ENCODE data around the gene ADGRL3.

ADGRL3 gene

DNA sequence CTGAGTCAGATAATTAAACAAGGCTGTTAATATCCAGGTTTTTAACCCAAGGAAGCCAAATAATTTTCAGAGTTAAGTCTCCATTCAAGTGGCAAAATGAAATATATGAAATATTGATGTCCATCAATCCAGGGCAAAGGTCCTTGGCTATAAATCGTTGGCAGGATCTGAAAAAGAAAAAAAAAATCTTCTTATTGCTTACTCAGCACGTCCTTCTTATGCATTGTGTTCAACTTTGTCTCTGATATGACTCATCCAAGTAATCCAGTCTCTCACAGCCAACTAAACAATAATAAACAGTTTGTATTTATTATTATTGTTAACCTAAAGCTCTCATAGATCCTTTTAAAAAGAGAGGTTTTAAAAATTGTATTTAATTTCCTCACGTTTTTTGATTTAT, 851.2 kb downstream of the ADGRL3 start:
- in situ Hi-C loops (cut with HindIII; ENCODE audit: low sequenced_read_pairs), result no loop called here
- no peak overlapping the region for H3K4me3 ChIP-seq (ENCODE audit: low read depth, low read length)
- DNase-seq (ENCODE audit: low read depth), result no peak
- no peak for TF ChIP-seq CTCF (IDR thresholded peaks at IDR 0.05; ENCODE audit: low read depth, low read length, missing control alignments)

- in situ Hi-C loops (cut with HindIII; ENCODE audit: low sequenced_read_pairs), result no loop called here
- no peak for TF ChIP-seq CTCF (IDR thresholded peaks at IDR 0.05; ENCODE audit: low read depth, low read length, missing control alignments)
- DNase-seq (ENCODE audit: low read depth), result peak; percentile 12
- H3K4me3 ChIP-seq (ENCODE audit: low read depth, low read length), result no peak overlapping the region
Observed at GRCh38 chr4:62053974-62054373, 853.8 kb downstream of the ADGRL3 start.

- TF ChIP-seq CTCF (IDR thresholded peaks at IDR 0.05; ENCODE audit: low read depth, low read length, missing control alignments), result no peak
Observed at GRCh38 chr4:62057031-62057430, 856.9 kb downstream of the ADGRL3 start.

DNA sequence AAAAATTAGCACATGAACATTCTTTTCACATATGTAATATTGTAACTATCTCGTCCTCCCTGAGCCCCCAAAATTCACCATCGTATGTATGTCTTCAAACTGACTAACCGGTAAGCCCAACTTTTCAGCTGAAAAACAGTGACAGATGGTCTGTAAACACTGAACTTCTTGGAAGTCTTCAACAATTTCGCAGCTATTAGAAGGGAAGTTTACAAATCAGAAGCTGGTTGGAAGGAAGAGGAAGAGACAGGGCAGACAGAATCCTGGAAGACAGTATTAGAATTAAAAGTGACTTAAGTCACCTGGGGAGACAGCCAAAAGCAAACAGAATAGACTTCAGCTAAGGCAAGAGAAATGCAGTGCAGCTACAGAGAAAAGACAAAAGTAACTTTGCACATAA, 858.4 kb downstream of the ADGRL3 start:
- in situ Hi-C loops (cut with HindIII; ENCODE audit: low sequenced_read_pairs), result no loop called here
- TF ChIP-seq CTCF (IDR thresholded peaks at IDR 0.05; ENCODE audit: low read depth, low read length, missing control alignments), result no peak
- H3K4me3 ChIP-seq (ENCODE audit: low read depth, low read length), result no peak overlapping the region
- DNase-seq (ENCODE audit: low read depth), result no peak

More at GRCh38 chr4:62057031-62057430, 856.9 kb downstream of the ADGRL3 start:
- DNase-seq (ENCODE audit: low read depth), result no peak
- in situ Hi-C loops (cut with HindIII; ENCODE audit: low sequenced_read_pairs), result no loop called here
- no peak overlapping the region for H3K4me3 ChIP-seq (ENCODE audit: low read depth, low read length)

- H3K4me3 ChIP-seq (ENCODE audit: low read depth, low read length), result no peak overlapping the region
- DNase-seq (ENCODE audit: low read depth), result no peak
- no peak for TF ChIP-seq CTCF (IDR thresholded peaks at IDR 0.05; ENCODE audit: low read depth, low read length, missing control alignments)
- in situ Hi-C loops (cut with HindIII; ENCODE audit: low sequenced_read_pairs), result no loop called here
Observed at GRCh38 chr4:62070291-62070852, 870.2 kb downstream of the ADGRL3 start.

GRCh38 chr4:62075089-62075488, 875.0 kb downstream of the ADGRL3 start:
- in situ Hi-C loops (cut with HindIII; ENCODE audit: low sequenced_read_pairs), result no loop called here
- no peak for TF ChIP-seq CTCF (IDR thresholded peaks at IDR 0.05; ENCODE audit: low read depth, low read length, missing control alignments)
- no peak overlapping the region for H3K4me3 ChIP-seq (ENCODE audit: low read depth, low read length)
- DNase-seq (ENCODE audit: low read depth), result no peak
